Muscle layer of duodenum (tissue), 2 donors: ENCODE data around the gene CYBA.
A peak's percentile ranks its signal among the peaks of the same experiment; 100 is the strongest.

Source experiments
- H3K27ac ChIP-seq: one replicate; pipeline ENCODE4 v1.7.0; 2013; ENCODE audit warnings: mild to moderate bottlenecking, low read length
- H3K27me3 ChIP-seq: one replicate; pipeline ENCODE4 v1.7.0; 2013; ENCODE audit warnings: low read depth, mild to moderate bottlenecking, control low read depth, low read length
- H3K36me3 ChIP-seq, 2 donors: one replicate each; pipeline ENCODE4 v1.7.0; 2013; ENCODE audit warnings: low read length in 2 of 2, control low read depth in 1 of 2, mild to moderate bottlenecking in 1 of 2; ENCODE audit not compliant: insufficient read depth in 2 of 2, control insufficient read depth in 1 of 2
- H3K4me1 ChIP-seq, 2 donors: one replicate each; pipeline ENCODE4 v1.7.0; 2013; ENCODE audit warnings: low read length in 2 of 2, mild to moderate bottlenecking in 2 of 2, control low read depth in 1 of 2, moderate library complexity in 1 of 2; ENCODE audit not compliant: insufficient read depth in 2 of 2, control insufficient read depth in 1 of 2
- H3K4me3 ChIP-seq, 2 donors: one replicate each; pipeline ENCODE4 v1.7.0; 2013; ENCODE audit warnings: low read length in 2 of 2, low read depth in 1 of 2, mild to moderate bottlenecking in 1 of 2
- H3K9me3 ChIP-seq, 2 donors: one replicate each; pipeline ENCODE4 v1.7.0; 2013; ENCODE audit warnings: low read length in 2 of 2, control low read depth in 1 of 2, mild to moderate bottlenecking in 1 of 2; ENCODE audit not compliant: control insufficient read depth in 1 of 2
- donor health status: healthy.

Gene CYBA

GRCh38 chr16:88640498-88641247 lies 10.2 kb downstream of the CYBA start:
- H3K4me1 ChIP-seq, result no peaks in the 10 kb centered on the region

GRCh38 chr16:88640039-88640495 lies 10.8 kb downstream of the CYBA start:
- H3K4me1 ChIP-seq, result peaks cover 0 to 2% of the 10 kb centered on the region in 2 donors

More at GRCh38 chr16:88640498-88641247, 10.2 kb downstream of the CYBA start:
- Histone ChIP-seq H3K36me3 (peaks cover 0 to 9% of the 10 kb centered on the region in 2 donors), H3K4me3 (no peak overlapping the region), H3K27ac (no peak overlapping the region), H3K27me3 (peaks cover 26% of the 10 kb centered on the region), H3K9me3 (no peaks in the 10 kb centered on the region)

GRCh38 chr16:88639231-88640038 lies 11.4 kb downstream of the CYBA start:
- H3K36me3 ChIP-seq, result peaks cover 0 to 6% of the 10 kb centered on the region in 2 donors
- no peak overlapping the region for H3K4me3 ChIP-seq
- peaks cover 0 to 8% of the 10 kb centered on the region in 2 donors for H3K4me1 ChIP-seq
- no peak overlapping the region for H3K27ac ChIP-seq
- no peaks in the 10 kb centered on the region for H3K9me3 ChIP-seq
- H3K27me3 ChIP-seq, result peaks cover 26% of the 10 kb centered on the region

More at GRCh38 chr16:88640039-88640495, 10.8 kb downstream of the CYBA start:
- H3K4me3 ChIP-seq, result no peak overlapping the region
- peaks cover 0 to 6% of the 10 kb centered on the region in 2 donors for H3K36me3 ChIP-seq
- H3K9me3 ChIP-seq, result no peaks in the 10 kb centered on the region
- H3K27ac ChIP-seq, result no peak overlapping the region
- H3K27me3 ChIP-seq, result peaks cover 26% of the 10 kb centered on the region

GRCh38 chr16:88638323-88639230 lies 12.3 kb downstream of the CYBA start, which contains the start of gene IL17C:
Gene IL17C (plus strand): TSS chr16:88638572. CDS start chr16:88638642, 70 bp downstream.
- H3K4me1 ChIP-seq, result peaks cover 0 to 16% of the 10 kb centered on the region in 2 donors
- peaks cover 0 to 6% of the 10 kb centered on the region in 2 donors for H3K36me3 ChIP-seq
- H3K4me3 ChIP-seq, result no peak within 1 kb of the TSS
- peaks cover 26% of the 10 kb centered on the region for H3K27me3 ChIP-seq
- H3K27ac ChIP-seq, result no peak within 1 kb of the TSS
- H3K9me3 ChIP-seq, result no peaks in the 10 kb centered on the region

- Histone ChIP-seq H3K9me3 (no peaks in the 10 kb centered on the region), H3K27ac (no peak overlapping the region), H3K36me3 (peaks cover 0 to 15% of the 10 kb centered on the region in 2 donors), H3K4me1 (peaks cover 0 to 16% of the 10 kb centered on the region in 2 donors), H3K27me3 (peaks cover 26% of the 10 kb centered on the region), H3K4me3 (no peak overlapping the region)
Measured at GRCh38 chr16:88636488-88637265, 14.2 kb downstream of the CYBA start.

- Histone ChIP-seq H3K27ac (no peak overlapping the region), H3K27me3 (peaks cover 25% of the 10 kb centered on the region), H3K9me3 (no peaks in the 10 kb centered on the region), H3K4me3 (no peak overlapping the region), H3K36me3 (peaks cover 0 to 22% of the 10 kb centered on the region in 2 donors), H3K4me1 (peaks cover 0 to 16% of the 10 kb centered on the region in 2 donors)
Measured at GRCh38 chr16:88635671-88636319, 15.1 kb downstream of the CYBA start.

- Histone ChIP-seq H3K4me1 (peaks cover 0 to 16% of the 10 kb centered on the region in 2 donors), H3K27me3 (peaks cover 18% of the 10 kb centered on the region), H3K9me3 (no peaks in the 10 kb centered on the region), H3K36me3 (peaks cover 0 to 29% of the 10 kb centered on the region in 2 donors), H3K27ac (no peak overlapping the region), H3K4me3 (peak overlapping the region in 1 of 2 donors; percentile 52)
Measured at GRCh38 chr16:88634994-88635670, 15.7 kb downstream of the CYBA start.

GRCh38 chr16:88634141-88634993 lies 16.5 kb downstream of the CYBA start:
- Histone ChIP-seq H3K27me3 (peaks cover 10% of the 10 kb centered on the region), H3K36me3 (peaks cover 0 to 36% of the 10 kb centered on the region in 2 donors), H3K27ac (no peak overlapping the region)

GRCh38 chr16:88633684-88634140 lies 17.1 kb downstream of the CYBA start:
- Histone ChIP-seq H3K4me3 (peak overlapping the region in 1 of 2 donors; percentile 52), H3K36me3 (peaks cover 0 to 38% of the 10 kb centered on the region in 2 donors), H3K9me3 (no peaks in the 10 kb centered on the region), H3K27ac (no peak overlapping the region), H3K27me3 (peaks cover 4% of the 10 kb centered on the region), H3K4me1 (peaks cover 0 to 16% of the 10 kb centered on the region in 2 donors)

More at GRCh38 chr16:88634141-88634993, 16.5 kb downstream of the CYBA start:
- H3K4me3 ChIP-seq, result peak overlapping the region; percentile 7 to 52
- peaks cover 0 to 16% of the 10 kb centered on the region in 2 donors for H3K4me1 ChIP-seq
- no peaks in the 10 kb centered on the region for H3K9me3 ChIP-seq
